SKM-1 treated with dmso at 0.1 percent for 144 hours (cell line): Measurements from ENCODE around the gene NHEJ1.

Experiments used
- DNase-seq: peaks from one replicate; lab custom pipeline; 2025; ENCODE audit not compliant: unreplicated experiment; lab: John Stamatoyannopoulos, UW

NHEJ1 gene

DNA sequence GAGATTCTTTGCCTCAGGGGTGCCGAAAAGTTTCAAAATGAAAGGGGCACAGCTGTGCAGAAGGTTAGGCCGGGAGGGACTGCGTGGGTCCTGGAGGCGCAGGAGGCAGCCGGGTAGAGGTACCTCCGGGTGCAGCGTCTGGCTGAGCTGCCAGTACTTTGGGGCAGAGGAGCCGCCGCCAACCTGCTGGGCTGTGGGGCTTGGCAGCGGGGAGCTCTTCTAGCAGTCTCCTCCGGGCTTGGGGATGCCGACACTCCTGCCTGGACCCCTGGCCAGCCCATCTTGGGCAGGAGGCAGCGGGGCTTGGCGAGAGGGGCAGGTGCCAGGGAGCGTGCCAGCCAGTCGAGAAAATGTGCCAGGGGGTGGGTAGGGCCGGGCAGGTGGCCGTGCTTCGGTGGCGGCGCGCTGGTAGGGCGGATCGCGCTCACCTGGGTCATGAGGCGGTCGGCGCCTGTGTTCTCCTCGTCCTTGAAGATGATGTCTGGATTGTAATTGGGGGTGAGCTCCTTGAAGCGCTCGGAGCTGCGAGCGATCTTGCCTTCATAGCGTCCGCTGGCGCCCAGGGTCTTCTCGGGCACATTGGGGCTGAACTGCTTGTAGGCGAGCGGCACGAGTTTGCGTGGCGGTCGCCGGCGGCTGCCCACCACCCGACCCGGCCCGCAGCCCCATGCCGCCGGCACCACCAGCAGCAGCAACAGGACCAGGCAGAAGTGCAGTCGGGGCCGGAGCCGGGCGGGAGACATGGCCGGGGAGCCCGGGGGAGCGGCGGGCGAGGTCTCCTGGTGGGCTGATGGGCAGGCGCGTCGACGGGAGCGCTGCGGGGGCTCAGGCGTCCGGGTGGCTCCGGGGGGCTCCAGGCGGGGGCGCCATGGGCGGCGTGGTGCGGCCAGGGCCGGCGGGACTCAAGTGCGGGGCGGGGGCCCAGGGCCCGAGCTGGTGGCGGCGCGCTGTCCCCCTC is 100.6 kb downstream of the NHEJ1 start:
- no peak for DNase-seq

DNA sequence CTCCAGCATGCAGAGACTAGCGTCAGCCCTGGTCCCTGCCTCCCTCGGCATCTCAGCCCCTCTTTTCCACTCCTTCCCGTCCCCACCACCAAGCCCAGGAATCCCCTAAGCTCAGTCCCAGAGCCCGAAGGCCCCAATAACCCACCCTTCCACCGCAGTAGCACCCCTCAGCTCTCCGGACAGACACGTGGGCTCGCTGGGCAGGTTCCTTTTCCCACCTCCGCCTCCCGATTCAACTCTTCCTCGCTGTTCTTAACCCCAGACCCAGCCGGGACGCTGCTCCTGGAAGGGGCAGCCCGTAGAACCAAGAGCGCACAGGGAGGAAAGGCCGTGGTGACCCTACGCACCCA is 101.3 kb downstream of the NHEJ1 start:
- no peak for DNase-seq

DNA sequence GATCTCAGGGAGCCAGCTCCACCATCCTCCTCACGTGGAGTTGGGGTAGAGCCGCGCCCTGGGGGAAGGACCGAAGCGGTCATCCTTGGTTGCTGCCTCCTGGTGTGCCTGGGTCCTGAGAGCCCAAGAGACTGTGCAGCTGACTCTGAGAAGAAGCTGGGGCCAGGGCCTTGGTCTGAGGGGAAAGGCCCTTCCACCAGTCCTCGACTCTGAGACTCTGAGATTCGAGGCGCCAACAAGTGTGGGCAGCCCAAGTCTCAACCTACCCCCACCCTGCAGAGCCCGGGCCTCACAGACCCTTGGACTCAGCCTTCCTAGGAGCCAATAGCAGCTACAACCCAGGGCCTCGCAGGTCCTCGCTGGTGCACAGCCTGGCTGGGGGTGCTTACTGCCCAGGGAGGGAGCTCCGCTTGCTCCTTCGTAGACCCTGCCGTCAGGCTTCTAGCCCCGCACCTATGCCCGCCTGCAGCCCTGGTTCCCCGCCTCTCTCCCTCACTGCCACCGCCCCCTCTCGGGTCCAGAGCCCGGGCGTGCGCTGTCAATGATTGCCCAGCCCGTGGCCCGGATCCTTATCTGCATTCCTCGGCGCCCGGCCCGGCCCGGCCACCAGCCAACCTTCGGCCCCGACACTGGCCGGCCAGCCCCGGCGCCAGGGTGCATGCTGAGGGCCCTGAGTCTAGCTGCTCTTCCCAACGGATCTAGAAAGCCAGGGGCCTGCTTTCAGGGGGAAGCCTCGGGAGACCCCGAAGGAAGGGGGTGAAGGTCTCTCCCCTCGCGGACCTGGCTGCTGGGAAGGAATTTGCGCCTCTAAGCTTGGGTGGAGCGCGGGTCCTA is 101.9 kb downstream of the NHEJ1 start:
- no peak for DNase-seq

DNA sequence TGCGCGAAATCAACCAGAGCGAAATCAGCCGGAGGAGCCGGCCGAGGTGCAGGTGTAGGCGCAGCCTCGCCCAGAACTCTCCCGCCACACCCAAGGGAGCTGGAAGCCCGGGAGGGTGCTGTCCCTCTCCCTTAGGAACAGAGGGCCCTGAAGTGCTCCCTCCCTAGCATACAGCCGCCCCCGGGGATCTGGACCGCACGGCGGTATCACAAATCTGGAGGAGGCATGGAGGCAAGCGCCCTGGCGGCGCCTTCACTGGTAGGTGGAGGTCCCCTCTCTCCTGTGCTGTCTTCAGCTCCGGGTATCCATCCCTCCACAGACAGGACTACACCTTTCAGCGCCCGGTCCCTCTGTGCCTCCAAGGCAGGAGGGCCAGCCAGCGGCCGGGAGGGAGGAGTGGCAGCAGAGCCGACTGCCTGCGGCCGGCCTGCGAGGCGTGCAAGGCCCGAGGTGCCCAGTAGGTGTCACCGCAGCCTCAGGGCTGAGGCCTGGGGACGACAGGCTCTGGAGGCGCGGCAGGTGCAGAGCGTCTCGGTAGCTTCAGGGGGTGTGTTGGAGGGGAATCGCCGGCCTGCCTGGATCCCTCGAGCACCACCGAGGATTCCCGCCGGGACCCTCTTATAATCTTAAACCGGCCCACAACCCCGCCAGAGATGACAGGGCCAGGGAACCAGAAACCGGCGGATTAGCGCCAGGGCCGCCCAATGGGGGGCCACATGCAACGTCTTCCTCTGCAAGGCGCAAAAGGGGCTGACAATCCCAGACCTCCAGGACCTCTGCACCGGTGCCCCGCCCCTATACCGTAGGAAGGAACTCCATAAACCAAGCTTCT is 102.7 kb downstream of the NHEJ1 start:
- peak; percentile 57 for DNase-seq

DNA sequence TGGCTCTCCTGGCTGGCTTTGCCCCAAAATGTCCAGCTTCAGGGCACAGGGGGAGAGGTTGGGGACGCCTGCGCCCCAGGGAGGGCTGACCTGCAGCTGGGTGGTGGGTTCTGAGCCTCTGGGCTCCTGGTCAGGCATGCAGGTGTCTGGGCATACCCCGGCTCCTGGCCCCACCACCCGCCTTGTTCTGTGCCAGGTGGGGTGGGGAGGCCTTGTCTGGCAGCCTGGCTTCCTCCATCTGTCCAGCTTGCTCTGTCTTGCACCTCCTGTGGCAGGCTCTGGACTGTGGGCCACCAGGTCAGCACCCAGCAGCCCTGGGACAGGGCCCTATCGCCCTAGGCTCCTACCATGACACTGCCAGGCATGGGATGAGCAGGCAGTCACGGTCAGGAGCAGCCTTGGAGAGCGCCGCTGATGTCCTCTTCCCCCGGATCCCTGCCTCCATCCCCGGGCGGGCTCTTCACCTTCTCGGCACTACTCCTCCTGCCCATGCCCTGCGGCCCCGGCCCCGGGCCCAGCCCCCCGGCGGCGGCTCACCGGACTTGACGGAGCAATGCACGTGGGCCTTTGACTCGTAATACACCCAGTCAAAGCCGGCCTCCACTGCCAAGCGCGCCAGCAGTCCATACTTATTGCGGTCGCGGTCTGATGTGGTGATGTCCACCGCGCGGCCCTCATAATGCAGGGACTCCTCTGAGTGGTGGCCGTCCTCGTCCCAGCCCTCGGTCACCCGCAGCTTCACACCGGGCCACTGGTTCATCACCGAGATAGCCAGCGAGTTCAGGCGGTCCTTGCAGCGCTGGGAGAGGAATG is 103.5 kb downstream of the NHEJ1 start:
- no peak for DNase-seq

DNA sequence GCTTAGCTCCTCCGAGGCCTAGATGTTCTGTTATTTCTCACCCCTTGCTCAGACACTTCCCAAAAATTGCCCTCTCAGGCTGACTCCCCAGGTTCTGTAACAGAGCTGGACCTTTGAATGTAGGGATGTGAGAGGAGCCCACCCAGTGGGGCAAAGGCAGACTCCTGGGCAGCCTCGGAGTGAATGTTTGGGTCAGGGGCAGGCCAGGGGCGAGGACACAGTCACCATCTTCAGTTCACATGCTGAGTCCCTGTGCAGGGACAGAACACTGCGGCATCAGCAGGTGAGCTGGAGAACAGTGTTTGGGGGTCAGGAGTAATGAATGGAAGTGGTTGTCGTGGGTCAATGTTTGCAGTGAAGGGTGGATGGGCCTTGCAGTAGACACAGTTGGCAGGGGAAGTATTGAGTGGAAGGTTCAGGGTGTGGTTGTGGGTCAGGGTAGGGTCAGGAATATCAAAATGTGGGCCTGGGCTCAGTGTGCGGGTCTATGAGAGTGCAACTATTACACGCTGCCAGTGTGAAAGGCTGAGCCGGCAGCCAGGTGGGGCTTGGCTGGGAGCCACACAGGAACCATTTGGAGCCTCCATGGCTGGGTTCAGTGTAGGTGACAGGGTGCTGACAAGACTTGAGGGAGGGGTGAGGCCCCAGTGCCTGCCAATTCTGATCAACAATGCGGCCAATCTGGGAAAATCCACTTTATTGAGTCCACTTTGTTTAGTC is 104.3 kb downstream of the NHEJ1 start:
- DNase-seq, result no peak

DNA sequence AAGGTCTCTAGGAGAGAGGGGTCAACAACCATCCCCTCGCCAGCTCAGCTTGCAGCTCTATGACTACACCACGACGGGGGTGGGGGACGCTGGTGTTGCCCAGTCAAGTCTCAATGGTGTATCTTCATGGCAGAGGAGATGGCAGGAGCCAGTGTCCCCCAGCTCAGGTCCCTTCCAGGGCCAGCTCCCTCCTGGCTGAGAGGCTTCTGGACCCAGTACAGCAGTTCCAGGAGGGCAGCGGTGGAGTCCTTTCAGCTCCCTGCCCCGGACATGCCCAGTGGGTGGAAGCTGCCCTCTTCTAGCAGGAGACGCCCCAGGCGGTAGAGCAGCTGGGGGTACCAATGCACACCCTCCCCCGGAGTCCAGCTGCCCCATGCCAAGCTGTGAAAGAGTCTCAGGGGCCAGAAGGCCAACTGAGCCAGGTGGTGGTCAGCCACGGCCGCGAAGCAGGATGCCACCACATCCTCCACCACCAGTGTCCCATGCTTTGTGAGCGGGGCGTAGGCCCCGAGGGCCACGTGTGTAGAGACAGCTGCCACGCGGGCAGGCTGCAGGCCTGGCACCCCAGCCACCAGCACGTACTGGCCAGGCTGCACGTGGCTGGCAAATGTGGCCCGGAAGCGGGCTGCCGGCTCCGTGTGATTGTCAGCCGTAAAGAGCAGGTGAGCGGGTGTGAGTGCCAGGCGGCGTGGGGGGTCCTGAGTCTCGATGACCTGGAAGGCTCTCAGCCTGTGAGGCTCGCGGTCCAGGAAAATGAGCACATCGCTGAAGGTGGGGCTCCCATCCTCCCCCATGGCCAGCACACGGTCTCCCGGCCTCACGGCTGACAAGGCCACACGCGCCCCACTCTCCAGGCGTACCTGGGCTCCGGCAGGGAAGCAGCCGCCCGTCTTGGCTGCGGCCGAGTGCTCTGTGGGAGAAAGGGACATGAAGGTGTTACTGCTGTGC is 105.4 kb downstream of the NHEJ1 start:
- DNase-seq, result no peak

DNA sequence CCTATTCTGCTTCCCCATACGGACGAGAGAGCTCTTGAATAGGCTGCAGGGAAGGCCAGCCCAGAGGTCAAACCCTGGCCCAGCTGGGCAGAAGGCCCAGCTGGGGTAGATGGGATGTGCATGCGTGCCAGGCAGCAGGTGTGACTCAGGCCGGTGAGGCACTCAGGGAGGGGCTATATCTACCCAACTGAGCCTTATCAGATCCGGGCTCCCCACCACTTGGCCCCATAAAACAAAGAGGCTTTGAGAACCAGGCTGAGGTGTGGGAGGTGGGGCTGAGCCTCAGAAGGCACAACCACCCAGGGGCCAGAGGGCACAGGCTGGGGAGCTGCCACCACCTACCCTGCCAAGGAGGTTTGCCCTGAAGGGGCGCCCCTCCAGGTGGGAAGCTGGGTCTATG is 111.3 kb downstream of the NHEJ1 start:
- DNase-seq, result no peak

DNA sequence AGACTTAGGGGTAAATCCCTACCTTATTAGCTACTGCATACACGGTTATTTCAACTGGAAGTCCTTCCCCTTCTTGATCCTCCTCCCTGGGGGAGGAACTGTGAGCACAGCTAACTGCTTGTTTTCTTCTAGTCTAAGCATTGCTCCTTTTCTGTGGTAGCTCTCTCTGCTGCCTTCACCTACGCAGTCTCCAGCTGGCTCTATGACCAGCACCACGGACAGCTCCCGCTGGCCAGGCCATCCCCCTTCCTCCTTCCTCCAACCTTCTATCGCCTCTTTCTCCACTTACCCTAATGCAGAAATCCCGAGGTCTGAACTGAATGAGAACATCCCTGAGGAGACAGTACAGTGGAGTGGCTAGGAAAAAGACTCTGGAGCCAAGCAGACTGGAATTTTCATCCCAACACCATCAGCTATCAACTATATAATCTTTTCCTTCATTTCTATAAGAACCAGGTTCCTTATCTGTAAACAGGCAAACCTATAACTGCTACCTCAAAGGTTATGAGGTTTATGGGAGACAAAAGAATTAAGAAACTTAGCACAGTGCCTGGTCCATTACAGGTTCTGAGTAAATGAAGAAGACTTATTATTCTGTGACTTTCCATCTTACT is 114.6 kb downstream of the NHEJ1 start:
- DNase-seq, result no peak

DNA sequence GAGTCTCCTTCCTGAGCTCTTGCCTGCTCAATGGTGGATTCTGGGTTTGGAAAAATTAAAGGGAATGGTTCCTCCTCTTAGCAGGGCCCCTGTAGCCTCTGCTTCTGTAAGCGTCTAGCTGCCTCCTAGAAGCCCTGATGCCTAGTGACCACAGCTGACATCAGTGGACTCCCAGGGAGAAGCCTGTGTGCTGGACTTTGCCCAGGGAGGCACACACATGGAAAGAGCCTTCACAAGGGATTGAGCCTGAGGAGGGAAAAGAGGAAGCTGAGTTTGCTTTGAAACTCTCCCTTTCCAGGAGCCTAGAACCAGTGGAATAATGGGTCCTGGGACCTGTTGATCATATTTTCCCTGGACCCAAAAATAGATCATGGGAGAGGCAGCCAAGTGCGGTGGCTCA is 117.9 kb downstream of the NHEJ1 start:
- no peak for DNase-seq

DNA sequence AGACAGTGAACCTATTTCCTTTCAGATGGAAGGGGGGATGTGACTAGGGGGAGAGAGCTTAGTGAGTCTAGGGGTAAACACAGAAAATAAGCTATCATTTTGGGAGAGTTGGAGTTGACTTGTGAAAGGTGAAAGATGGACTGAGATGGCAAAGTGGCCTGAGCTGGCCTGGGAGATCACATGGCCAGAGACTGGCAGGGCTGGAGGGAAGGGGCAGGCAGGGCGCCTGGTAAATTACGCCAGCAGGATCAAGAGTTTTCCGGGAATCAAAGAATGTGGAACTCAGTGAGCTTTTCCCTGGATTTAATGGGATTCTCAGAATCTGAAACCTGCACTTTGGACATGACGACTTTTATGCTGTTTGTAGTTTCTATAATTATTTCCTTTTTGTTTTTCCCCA is 118.5 kb downstream of the NHEJ1 start:
- DNase-seq, result no peak

DNA sequence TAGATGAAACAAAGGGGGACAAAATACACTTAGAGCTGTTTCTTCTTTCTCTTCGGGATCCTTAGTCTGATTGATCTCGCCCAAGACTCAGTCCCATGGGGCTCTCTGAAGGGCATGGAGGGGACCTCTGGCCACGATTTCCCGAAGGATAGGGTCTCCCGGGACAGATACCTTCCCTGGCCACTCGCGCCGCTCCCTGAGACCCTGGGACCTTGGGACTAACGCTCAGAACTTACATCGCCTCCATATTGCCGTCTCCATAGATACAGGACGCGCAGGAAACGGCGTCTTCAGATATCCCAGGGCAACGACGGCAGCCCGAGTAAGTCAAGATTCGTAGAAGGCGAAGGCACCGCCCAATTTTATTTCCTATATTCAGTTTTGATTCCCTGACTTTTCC is 119.4 kb downstream of the NHEJ1 start, which contains the start of gene CFAP65:
Gene CFAP65 (minus strand): TSS at position 265 of the 400 bp plus-strand sequence. CDS start 2,468 bp downstream, outside the sequence.
- no peak for DNase-seq

DNA sequence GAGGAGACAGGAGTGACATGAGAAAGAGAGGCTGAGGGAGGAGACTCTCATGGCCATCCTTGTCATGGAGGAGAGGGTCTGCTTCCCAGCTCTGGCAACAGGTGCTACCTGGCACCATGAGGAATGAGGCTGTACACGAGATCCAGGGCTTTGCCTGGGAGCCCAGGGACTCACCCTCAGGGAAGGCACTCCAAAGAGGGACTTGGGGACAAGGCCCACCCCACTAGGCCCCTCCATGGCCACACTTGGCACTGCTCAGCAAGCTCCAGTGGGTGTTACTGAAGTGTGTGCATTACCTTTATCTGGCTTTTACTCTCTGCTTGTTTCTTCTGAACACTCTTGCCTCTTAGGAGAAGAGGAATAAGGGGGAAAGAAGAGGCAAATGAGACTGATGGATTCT is 122.0 kb downstream of the NHEJ1 start:
- no peak for DNase-seq

DNA sequence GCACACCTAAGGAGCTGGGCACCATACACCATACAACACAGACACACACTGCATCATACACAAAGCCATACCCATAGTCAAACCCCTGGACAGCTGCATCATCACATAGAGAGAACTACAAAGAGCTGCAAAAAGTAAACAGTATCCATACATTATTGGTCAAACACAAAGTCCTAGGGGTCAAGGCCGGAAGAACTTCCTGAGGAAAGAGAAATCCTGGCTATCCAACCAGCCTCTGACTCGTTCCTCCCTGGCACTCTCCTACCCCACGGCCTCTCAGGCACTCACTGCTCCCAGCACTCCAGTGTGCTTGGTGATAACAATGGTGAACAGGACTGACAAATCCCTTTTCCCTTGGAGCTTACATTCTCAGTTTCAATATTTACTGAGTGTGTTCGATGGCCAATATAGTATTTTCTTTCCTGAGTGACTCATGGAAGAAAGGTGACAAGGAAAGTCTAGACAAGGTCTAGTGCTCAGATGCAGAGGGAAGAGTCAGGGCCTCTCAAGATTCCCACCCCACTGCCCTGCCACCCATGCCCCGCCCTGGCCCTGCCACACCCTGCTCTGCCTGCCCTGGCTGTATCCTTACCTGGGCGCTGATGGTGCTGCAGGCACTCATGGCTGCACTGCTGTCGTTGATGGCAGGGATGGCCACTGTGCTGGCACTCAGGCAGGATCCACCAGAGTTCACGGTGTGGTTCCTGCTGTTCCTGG is 122.7 kb downstream of the NHEJ1 start:
- no peak for DNase-seq

DNA sequence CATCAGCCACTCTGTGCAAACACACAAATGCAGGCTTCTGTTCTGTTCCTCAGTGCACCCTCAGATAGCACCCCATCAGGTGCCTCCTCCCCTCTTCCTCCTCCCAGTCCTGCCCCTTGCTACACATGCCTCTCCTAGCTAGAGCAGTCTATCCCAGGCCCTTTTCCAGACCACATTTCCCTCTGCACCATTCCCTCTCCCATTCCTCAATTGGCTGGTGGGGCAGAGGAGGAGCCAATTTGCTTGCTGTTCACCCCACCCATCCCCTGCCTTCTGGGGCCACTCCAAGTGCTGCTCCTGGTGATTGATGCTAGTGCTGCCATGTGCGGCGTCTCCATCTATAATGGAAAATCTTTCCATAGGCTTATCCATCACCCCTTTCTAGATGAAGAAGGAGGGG is 124.7 kb downstream of the NHEJ1 start:
- no peak for DNase-seq

DNA sequence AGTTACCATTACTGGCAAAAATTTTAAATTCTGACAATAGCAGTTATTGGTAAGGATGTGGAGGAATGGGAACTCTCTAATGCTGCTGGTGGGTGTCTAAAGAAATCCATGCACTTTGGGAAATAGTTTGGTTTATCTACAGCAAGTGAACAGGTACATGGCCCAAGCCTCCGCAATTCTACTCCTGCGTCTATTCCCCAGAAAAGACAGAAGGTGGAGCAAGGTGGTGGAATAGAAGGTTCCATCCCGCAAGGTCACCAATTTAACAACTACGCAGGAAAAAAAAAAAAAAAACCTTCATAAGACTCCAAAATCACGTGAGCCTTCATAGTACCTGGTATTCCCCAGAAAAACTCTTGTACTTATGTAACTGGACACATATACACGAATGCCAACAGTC is 125.8 kb downstream of the NHEJ1 start:
- DNase-seq, result no peak

DNA sequence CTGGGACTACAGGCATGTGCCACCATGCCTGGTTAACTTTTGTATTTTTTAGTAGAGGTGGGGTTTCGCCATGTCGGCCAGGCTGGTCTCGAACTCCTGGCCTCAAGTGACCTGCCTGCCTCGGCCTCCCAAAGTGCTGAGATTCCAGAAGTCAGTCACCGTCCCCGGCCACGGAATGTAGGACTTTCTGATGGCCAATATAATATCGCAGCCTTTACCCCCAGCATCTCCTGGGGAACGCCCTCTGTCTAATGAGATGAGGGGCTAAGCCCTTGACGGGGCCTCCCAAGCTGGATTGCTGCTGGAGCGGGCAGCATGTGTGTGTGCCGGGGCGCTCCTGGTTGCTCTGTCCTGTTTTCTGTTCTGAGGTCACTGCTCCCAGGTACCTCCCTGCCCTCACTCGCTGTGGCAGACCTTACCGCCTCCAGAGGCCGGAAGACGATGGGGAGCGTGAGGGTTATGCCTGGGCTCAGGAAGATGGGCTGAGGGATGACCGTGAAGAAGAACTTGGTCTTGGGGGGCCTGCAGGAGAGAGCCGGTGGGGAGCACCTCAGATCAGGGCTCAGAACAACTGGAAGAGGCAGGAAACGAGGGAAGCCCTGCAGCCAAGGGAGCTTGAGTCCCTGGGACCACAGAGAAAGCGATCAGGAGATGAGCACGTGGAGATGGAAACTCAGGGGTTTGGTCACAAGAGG is 128.4 kb downstream of the NHEJ1 start:
- no peak for DNase-seq
